ENCODE measurements around the gene GUCA2B.

GUCA2B gene

DNA sequence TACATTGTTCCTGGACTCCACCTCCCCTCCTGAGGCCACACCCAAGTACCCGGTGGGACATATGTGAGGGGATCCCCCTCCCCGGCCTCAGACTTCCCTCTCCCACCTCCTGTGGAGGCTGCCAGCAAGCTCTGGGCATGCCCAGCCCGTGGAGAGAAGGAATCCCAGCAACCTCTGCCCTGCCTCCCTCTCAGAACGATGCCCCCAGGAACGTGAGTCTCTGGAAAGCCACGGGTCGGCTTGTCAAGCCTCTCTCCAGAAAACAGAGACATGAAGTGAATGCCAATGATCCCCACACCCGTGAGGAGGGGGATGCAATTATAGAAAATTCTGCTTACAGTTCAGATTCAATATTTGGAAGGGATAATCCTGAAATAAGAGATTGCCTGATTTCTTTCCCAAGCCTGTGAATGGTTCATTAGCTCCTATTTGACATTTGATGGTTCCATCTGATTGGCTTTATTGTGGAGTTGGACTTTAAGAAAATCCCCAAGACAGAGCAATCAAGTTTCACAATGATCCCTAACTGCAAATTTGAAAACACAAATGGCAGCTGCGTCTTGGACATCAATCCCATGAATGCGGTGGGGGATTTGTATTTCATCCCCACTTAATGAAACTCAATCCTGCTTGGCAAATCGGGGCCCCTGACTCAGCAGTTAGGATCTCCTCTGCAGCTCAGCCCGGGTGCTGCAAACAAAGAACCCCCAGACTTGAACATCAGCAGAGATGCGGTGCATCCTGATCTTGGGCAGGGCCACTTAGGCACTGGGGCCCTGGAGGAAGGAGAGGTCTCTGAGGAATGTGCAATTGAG lies 9.1 kb upstream of the GUCA2B start:
- H3K9me3 Mint-ChIP-seq, result no peaks in the 10 kb centered on the region

GRCh38 chr1:42144711-42145388 lies 8.4 kb upstream of the GUCA2B start:
- no peaks in the 10 kb centered on the region for H3K9me3 Mint-ChIP-seq
- peak overlapping the region in 1 of 3 experiments; percentile 20 for H3K27ac Mint-ChIP-seq
- TF ChIP-seq, protein P1, sequence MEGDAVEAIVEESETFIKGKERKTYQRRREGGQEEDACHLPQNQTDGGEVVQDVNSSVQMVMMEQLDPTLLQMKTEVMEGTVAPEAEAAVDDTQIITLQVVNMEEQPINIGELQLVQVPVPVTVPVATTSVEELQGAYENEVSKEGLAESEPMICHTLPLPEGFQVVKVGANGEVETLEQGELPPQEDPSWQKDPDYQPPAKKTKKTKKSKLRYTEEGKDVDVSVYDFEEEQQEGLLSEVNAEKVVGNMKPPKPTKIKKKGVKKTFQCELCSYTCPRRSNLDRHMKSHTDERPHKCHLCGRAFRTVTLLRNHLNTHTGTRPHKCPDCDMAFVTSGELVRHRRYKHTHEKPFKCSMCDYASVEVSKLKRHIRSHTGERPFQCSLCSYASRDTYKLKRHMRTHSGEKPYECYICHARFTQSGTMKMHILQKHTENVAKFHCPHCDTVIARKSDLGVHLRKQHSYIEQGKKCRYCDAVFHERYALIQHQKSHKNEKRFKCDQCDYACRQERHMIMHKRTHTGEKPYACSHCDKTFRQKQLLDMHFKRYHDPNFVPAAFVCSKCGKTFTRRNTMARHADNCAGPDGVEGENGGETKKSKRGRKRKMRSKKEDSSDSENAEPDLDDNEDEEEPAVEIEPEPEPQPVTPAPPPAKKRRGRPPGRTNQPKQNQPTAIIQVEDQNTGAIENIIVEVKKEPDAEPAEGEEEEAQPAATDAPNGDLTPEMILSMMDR (IDR thresholded peaks at IDR 0.05; ENCODE audit: unreplicated experiment in 3 of 3), result no peak

More for the DNA sequence above, 9.1 kb upstream of the GUCA2B start:
- H3K36me3 Mint-ChIP-seq (ENCODE audit: low read depth), result no peaks in the 10 kb centered on the region
- H3K27me3 Mint-ChIP-seq (ENCODE audit: low read depth), result peaks cover 26% of the 10 kb centered on the region
- H3K4me3 Mint-ChIP-seq, result no peak overlapping the region
- TF ChIP-seq, protein P1 (IDR thresholded peaks at IDR 0.05; ENCODE audit: unreplicated experiment in 3 of 3), result no peak
- H3K27ac Mint-ChIP-seq, result peak overlapping the region in 1 of 3 experiments; percentile 20
- H3K4me1 Mint-ChIP-seq, result peaks cover 18% of the 10 kb centered on the region

GRCh38 chr1:42145389-42145716 lies 7.9 kb upstream of the GUCA2B start:
- Mint-ChIP-seq H3K4me1 (peaks cover 18% of the 10 kb centered on the region), H3K27me3 (ENCODE audit: low read depth) (peaks cover 35% of the 10 kb centered on the region), H3K4me3 (no peak overlapping the region), H3K36me3 (ENCODE audit: low read depth) (no peaks in the 10 kb centered on the region), H3K9me3 (no peaks in the 10 kb centered on the region), H3K27ac (no peak overlapping the region)
- TF ChIP-seq, protein P1 (IDR thresholded peaks at IDR 0.05; ENCODE audit: unreplicated experiment in 3 of 3), result no peak

More at GRCh38 chr1:42144711-42145388, 8.4 kb upstream of the GUCA2B start:
- peaks cover 30% of the 10 kb centered on the region for H3K27me3 Mint-ChIP-seq (ENCODE audit: low read depth)
- H3K4me3 Mint-ChIP-seq, result no peak overlapping the region
- no peaks in the 10 kb centered on the region for H3K36me3 Mint-ChIP-seq (ENCODE audit: low read depth)
- H3K4me1 Mint-ChIP-seq, result peaks cover 18% of the 10 kb centered on the region

GRCh38 chr1:42145764-42146625 lies 7.2 kb upstream of the GUCA2B start:
- Mint-ChIP-seq H3K27ac (no peak overlapping the region), H3K4me1 (peaks cover 18% of the 10 kb centered on the region), H3K27me3 (ENCODE audit: low read depth) (peaks cover 38% of the 10 kb centered on the region), H3K9me3 (no peaks in the 10 kb centered on the region), H3K4me3 (no peak overlapping the region), H3K36me3 (ENCODE audit: low read depth) (no peaks in the 10 kb centered on the region)
- TF ChIP-seq, protein P1 (IDR thresholded peaks at IDR 0.05; ENCODE audit: unreplicated experiment in 3 of 3), result no peak

DNA sequence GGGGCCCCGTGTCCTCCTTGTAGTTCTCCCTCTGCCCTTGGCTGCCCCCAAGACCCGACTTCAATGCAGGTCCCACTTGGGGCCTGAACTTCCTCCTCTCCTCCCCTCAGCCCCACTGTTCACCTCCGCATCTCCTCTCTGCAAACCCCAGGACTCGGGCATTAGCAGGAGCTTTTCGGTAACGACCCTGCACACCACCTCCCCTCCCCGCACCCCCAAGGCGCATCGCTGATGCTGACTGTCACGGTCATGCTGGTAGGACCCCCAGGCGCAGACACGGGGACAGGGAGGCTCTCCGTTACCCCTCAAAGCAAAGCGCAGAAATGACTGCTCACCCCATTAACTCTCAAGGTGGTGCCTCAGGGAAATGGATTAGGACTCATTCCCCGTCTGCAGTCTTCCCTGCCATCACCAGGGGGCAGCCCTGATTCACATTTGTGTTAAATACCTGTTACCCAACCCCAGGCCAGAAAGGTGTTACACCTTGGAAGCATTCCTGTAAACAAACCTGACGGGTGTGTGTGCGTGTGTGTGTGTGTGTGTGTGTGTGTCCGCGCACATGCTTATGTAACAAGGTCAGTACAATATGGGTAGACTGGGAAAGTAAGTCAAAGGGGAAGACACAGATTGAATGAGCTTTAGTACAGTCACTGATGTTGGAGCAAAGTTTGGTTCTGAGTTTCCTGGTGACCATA lies 6.4 kb upstream of the GUCA2B start:
- TF ChIP-seq, protein P1 (IDR thresholded peaks at IDR 0.05; ENCODE audit: unreplicated experiment in 3 of 3), result peak; percentile 70 to 72 (median 72)
- H3K27me3 Mint-ChIP-seq (ENCODE audit: low read depth), result peaks cover 36% of the 10 kb centered on the region

More for the DNA sequence above, 6.4 kb upstream of the GUCA2B start:
- Mint-ChIP-seq H3K4me1 (peaks cover 18% of the 10 kb centered on the region), H3K27ac (no peak overlapping the region), H3K9me3 (no peaks in the 10 kb centered on the region), H3K4me3 (no peak overlapping the region), H3K36me3 (ENCODE audit: low read depth) (no peaks in the 10 kb centered on the region)

All from nephron (organoid).